Keratinocyte (primary cell): ENCODE data around the gene RHOA. TPM values are rescaled to one million over a fixed set of nuclear protein-coding genes. Genes with fewer than 3 reads are reported as not detected.

Source experiments
- DNase-seq: peaks from one replicate; pipeline ENCODE4 v3.0.0-alpha.2; 2011; ENCODE audit warnings: low read depth, missing footprints, low spot score
- FAIRE-seq: peaks from 2 replicates; lab custom pipeline; 2011; peaks lifted over from hg19 to GRCh38; lab: Jason Lieb, UNC
- H2AFZ ChIP-seq: 2 replicates; pipeline ENCODE4 v1.6.0; 2012; ENCODE audit warnings: low read length, control low read depth, inconsistent platforms; ENCODE audit not compliant: control insufficient read depth
- H3K27ac ChIP-seq: 2 replicates; pipeline ENCODE4 v1.5.1; 2011; ENCODE audit warnings: low read length; ENCODE audit not compliant: control insufficient read depth, insufficient read depth
- H3K27me3 ChIP-seq: 3 replicates; pipeline ENCODE4 v1.6.0; 2011; ENCODE audit warnings: low read length; ENCODE audit not compliant: control insufficient read depth, insufficient read depth; ENCODE audit errors: extremely low read depth
- H3K36me3 ChIP-seq, 2 experiments: 2 replicates in 1 of 2; 3 replicates in 1 of 2; pipeline ENCODE4 v1.5.1; 2011; ENCODE audit warnings: low read length in 2 of 2, mild to moderate bottlenecking in 1 of 2; ENCODE audit not compliant: control insufficient read depth in 2 of 2, insufficient read depth in 2 of 2; ENCODE audit errors: extremely low read depth in 1 of 2
- H3K4me1 ChIP-seq: 3 replicates; pipeline ENCODE4 v1.5.1; 2011; ENCODE audit warnings: low read length; ENCODE audit not compliant: control insufficient read depth, insufficient read depth; ENCODE audit errors: extremely low read depth
- H3K4me2 ChIP-seq: 3 replicates; pipeline ENCODE4 v1.6.0; 2011; ENCODE audit warnings: low read depth, low read length; ENCODE audit not compliant: control insufficient read depth, insufficient read depth; ENCODE audit errors: extremely low read depth
- H3K4me3 ChIP-seq, 3 experiments: fragments of 200-600 bp in 1 of 3; sonication (generic) in 1 of 3; 2 replicates in 2 of 3; 3 replicates in 1 of 3; pipeline ENCODE4 v1.5.1; 2011 to 2016; ENCODE audit warnings: low read length in 3 of 3, mild to moderate bottlenecking in 3 of 3, control low read depth in 2 of 3, inconsistent platforms in 1 of 3, low read depth in 1 of 3, mixed read lengths in 1 of 3, mixed run types in 1 of 3, moderate library complexity in 1 of 3; ENCODE audit not compliant: control insufficient read depth in 2 of 3, insufficient read depth in 2 of 3; ENCODE audit errors: extremely low read depth in 1 of 3
- H3K79me2 ChIP-seq: 2 replicates; pipeline ENCODE4 v1.6.0; 2012; ENCODE audit warnings: low read length; ENCODE audit not compliant: control insufficient read depth, insufficient read depth
- H3K9ac ChIP-seq: 3 replicates; pipeline ENCODE4 v1.6.0; 2011; ENCODE audit warnings: low read length; ENCODE audit not compliant: control insufficient read depth, insufficient read depth; ENCODE audit errors: extremely low read depth
- H3K9me1 ChIP-seq: 3 replicates; pipeline ENCODE4 v1.6.0; 2011; ENCODE audit warnings: low read length; ENCODE audit not compliant: control insufficient read depth, insufficient read depth; ENCODE audit errors: extremely low read depth
- H3K9me3 ChIP-seq: 2 replicates; pipeline ENCODE4 v1.5.1; 2012; ENCODE audit warnings: low read depth, low read length; ENCODE audit not compliant: control insufficient read depth
- H4K20me1 ChIP-seq: 3 replicates; pipeline ENCODE4 v1.6.0; 2011; ENCODE audit warnings: low read length; ENCODE audit not compliant: control insufficient read depth, insufficient read depth; ENCODE audit errors: extremely low read depth
- EZH2 ChIP-seq: IDR thresholded peaks from one replicate; pipeline ENCODE4 v1.6.1; 2012; ENCODE audit warnings: inconsistent platforms, mild to moderate bottlenecking, low read length, moderate library complexity
- dilution Hi-C: fragments of 300-500 bp; cut with MboI; formaldehyde crosslinking; loops from one replicate; pipeline ENCODE4 v1.7.0; 2020; ENCODE audit warnings: low sequenced_read_pairs; ENCODE audit not compliant: extremely low pct_ligation_motif_present
- polyA plus RNA-seq, 5 experiments: library from polyadenylated mRNA; depleted of rRNA in 3 of 5; stranded (reverse) in 3 of 5; stranded (forward) in 1 of 5; unstranded in 1 of 5; fragments of >200 nt; gene quantifications; 1 replicate in 1 of 5; 2 replicates in 3 of 5; 3 replicates in 1 of 5; pipeline versions ENCODE4 v1.2.1 to v1.2.3, GENCODE V29; 2011 to 2012; ENCODE audit warnings: missing spikeins in 2 of 5, low read depth in 1 of 5, low replicate concordance in 1 of 5
- TF ChIP-seq, protein P1 (sequence below), 3 experiments: IDR thresholded peaks in 1 of 3; conservative IDR thresholded peaks in 1 of 3; optimal IDR thresholded peaks in 1 of 3; 2 replicates in 2 of 3; 3 replicates in 1 of 3; pipeline versions ENCODE3 to v1.5.1; 2011; ENCODE audit warnings: low read length in 3 of 3, mild to moderate bottlenecking in 3 of 3, moderate library complexity in 2 of 3, control low read depth in 1 of 3, inconsistent platforms in 1 of 3; ENCODE audit not compliant: insufficient read depth in 2 of 3; ENCODE audit errors: extremely low read depth in 1 of 3

Gene RHOA
- polyA plus RNA-seq, 1 donor (not counting 4 experiments of a cell fraction or from before 2014, with no cell fraction given) = 332 TPM

DNA sequence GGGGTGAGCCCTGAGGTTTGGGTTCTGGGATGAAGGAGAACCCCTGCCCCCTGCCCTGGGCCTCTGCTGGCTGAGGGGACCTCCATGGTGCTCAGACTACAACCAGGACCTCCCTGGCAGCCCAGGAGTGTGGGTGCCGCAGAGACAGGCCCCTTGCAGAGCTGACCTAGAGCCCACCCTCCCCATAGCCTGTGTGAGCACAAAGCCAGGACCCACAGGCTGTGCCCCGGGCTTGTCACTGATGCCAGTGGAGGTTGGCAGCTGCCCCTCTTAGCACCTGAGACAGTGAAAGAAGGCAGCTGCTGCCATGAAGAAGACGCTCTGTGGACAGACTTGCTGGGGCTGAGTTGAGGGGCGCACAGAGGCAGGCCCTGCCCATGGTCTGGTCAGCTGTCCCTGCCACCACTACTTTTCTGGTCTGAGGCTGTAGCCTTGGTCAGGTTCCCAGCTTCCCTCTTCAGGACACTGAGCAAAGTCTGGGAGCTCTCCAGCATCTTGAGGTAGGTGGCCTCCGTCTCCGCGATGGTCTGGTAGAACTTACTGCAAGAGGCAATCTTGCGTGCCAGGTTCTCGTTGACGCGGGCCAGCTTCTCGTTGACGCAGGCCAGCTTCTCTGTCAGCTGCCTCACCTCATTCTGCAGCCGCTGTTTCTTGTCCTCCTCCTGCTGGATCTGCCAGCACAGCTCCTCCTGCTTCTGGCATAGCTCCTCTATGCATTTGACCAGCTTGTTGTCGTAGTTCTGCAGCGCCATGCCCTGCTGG lies 94.9 kb downstream of the RHOA start:
- no peaks in the 10 kb centered on the region for H3K27me3 ChIP-seq
- H4K20me1 ChIP-seq = no peaks in the 10 kb centered on the region
- TF ChIP-seq, protein P1, sequence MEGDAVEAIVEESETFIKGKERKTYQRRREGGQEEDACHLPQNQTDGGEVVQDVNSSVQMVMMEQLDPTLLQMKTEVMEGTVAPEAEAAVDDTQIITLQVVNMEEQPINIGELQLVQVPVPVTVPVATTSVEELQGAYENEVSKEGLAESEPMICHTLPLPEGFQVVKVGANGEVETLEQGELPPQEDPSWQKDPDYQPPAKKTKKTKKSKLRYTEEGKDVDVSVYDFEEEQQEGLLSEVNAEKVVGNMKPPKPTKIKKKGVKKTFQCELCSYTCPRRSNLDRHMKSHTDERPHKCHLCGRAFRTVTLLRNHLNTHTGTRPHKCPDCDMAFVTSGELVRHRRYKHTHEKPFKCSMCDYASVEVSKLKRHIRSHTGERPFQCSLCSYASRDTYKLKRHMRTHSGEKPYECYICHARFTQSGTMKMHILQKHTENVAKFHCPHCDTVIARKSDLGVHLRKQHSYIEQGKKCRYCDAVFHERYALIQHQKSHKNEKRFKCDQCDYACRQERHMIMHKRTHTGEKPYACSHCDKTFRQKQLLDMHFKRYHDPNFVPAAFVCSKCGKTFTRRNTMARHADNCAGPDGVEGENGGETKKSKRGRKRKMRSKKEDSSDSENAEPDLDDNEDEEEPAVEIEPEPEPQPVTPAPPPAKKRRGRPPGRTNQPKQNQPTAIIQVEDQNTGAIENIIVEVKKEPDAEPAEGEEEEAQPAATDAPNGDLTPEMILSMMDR (optimal IDR thresholded peaks at IDR 0.05 in 1 of 3, IDR thresholded peaks at IDR 0.05 in 1 of 3, conservative IDR thresholded peaks at IDR 0.05 in 1 of 3; ENCODE audit: extremely low read depth in 1 of 3, insufficient read depth in 2 of 3, low read length in 3 of 3) = no peak
- no peak for TF ChIP-seq EZH2
- no peak overlapping the region for H3K4me2 ChIP-seq
- H3K9me1 ChIP-seq = no peaks in the 10 kb centered on the region
- FAIRE-seq (no peak), DNase-seq (no peak)
- H3K27ac ChIP-seq = no peak overlapping the region
- no peaks in the 10 kb centered on the region for H3K9me3 ChIP-seq
- H3K9ac ChIP-seq = no peak overlapping the region
- no peak overlapping the region for H3K4me3 ChIP-seq
- H3K4me1 ChIP-seq = peaks cover 6% of the 10 kb centered on the region
- dilution Hi-C loops = no loop called here
- H3K79me2 ChIP-seq = no peaks in the 10 kb centered on the region
- H3K36me3 ChIP-seq = peaks cover 16 to 20% of the 10 kb centered on the region in 2 experiments
- no peak overlapping the region for H2AFZ ChIP-seq

DNA sequence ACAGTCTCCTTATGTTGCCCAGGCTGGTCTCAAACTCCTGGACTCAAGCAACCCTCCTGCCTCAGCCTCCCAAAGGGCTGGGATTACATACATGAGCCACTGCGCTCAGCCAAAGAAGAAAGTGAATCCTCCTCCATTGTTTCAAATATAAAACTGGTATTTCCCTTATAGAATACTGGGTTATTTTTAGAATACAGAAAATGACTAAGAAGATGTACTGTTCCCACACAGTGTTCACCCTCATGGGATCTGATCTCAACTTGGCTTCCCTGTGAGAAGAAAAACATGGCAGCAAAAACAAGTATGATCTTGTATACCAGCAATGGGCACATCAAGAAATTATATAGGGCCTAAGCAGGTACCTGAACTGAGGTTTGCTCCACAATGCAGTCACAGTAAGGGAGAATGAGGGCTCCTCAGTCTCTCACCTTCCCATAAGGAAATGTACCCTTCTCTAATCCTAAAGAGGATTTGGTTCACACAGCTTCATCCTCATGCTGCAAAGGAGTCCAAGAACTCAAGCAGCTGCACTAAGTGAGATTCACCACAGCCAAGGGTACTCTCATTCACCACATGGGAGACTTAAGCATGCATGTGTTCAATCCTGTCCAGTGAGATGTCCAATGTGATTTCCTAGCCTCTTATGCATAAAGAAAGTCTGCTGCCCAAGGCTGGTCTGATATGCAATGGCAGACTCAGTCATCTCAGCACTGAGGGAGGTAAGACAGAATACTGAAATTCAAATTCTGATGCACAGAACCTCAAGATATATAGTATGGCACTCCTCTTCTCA lies 97.7 kb downstream of the RHOA start:
- Histone ChIP-seq H2AFZ (no peak overlapping the region), H3K27me3 (no peaks in the 10 kb centered on the region), H3K27ac (no peak overlapping the region), H3K36me3 (peaks cover 13 to 25% of the 10 kb centered on the region in 2 experiments), H3K4me3 (no peak overlapping the region), H3K9me3 (no peaks in the 10 kb centered on the region), H3K4me2 (no peak overlapping the region), H3K9me1 (no peaks in the 10 kb centered on the region), H3K9ac (no peak overlapping the region), H3K79me2 (no peaks in the 10 kb centered on the region), H3K4me1 (peaks cover 6% of the 10 kb centered on the region), H4K20me1 (no peaks in the 10 kb centered on the region)
- dilution Hi-C loops = no loop called here
- no peak for FAIRE-seq
- no peak for DNase-seq
- TF ChIP-seq, protein P1 (optimal IDR thresholded peaks at IDR 0.05 in 1 of 3, IDR thresholded peaks at IDR 0.05 in 1 of 3, conservative IDR thresholded peaks at IDR 0.05 in 1 of 3; ENCODE audit: extremely low read depth in 1 of 3, insufficient read depth in 2 of 3, low read length in 3 of 3) = no peak
- TF ChIP-seq EZH2 = no peak
